PC-9 (cell line): Measurements from ENCODE around the gene RALGPS1. TPM values are rescaled to one million over a fixed set of nuclear protein-coding genes. Genes with fewer than 3 reads are reported as not detected.

Experiments
- BruUV-seq: library from RNA; stranded (reverse); fragments of 400-500 nt; replicated peaks from 2 replicates; lab custom pipeline; 2021; lab: Mats Ljungman, UMichigan
- CTCF ChIA-PET: fragments of 300-600 bp; sonication (Branson Sonifier 250); formaldehyde crosslinking; loops from one replicate; lab custom pipeline; 2022; ENCODE audit warnings: antibody characterized with exemption; lab: Charles Lee
- POLR2A ChIA-PET: fragments of 300-600 bp; sonication (Branson Sonifier 250); formaldehyde crosslinking; loops from one replicate; lab custom pipeline; 2022; ENCODE audit warnings: antibody characterized with exemption; ENCODE audit not compliant: unreplicated experiment; lab: Charles Lee
- DNase-seq, 2 experiments: peaks; one replicate each; pipeline versions ENCODE4 v3.0.0 to v3.0.0-alpha.2; 2015 to 2022; ENCODE audit warnings: mixed read lengths in 1 of 2
- H2AFZ ChIP-seq: fragments of 200-600 bp; sonication (generic); 2 replicates; pipeline ENCODE4 v1.8.1; 2017; ENCODE audit warnings: antibody characterized with exemption
- H3F3A ChIP-seq: fragments of 200-600 bp; sonication (generic); 2 replicates; pipeline ENCODE4 v1.8.1; 2017; ENCODE audit warnings: antibody characterized with exemption, mild to moderate bottlenecking, low read depth; ENCODE audit not compliant: insufficient read depth
- H3K27ac ChIP-seq: fragments of 200-600 bp; sonication (generic); 2 replicates; pipeline ENCODE4 v1.6.1; 2016; ENCODE audit warnings: mixed run types
- H3K27me3 ChIP-seq: fragments of 200-600 bp; sonication (generic); 2 replicates; pipeline ENCODE4 v1.6.1; 2016; ENCODE audit warnings: low read depth, mixed run types; ENCODE audit not compliant: insufficient read depth
- H3K36me3 ChIP-seq: fragments of 200-600 bp; sonication (generic); 2 replicates; pipeline ENCODE4 v1.6.1; 2016; ENCODE audit warnings: low read depth, mixed run types
- H3K4me1 ChIP-seq: fragments of 200-600 bp; sonication (generic); replicated peaks from 2 replicates; pipeline ENCODE4 v1.6.1; 2016; ENCODE audit warnings: mixed run types; ENCODE audit not compliant: insufficient read depth
- H3K4me2 ChIP-seq: fragments of 200-600 bp; sonication (generic); 2 replicates; pipeline ENCODE4 v1.6.1; 2017; ENCODE audit warnings: mixed run types
- H3K4me3 ChIP-seq: fragments of 200-600 bp; sonication (generic); 2 replicates; pipeline ENCODE4 v1.6.1; 2016; ENCODE audit warnings: mixed run types
- H3K79me2 ChIP-seq: fragments of 200-600 bp; sonication (generic); 2 replicates; pipeline ENCODE4 v1.6.1; 2017; ENCODE audit warnings: low read depth, mixed run types
- H3K9me2 ChIP-seq: fragments of 200-600 bp; sonication (generic); 2 replicates; pipeline ENCODE4 v1.8.1; 2017; ENCODE audit warnings: mild to moderate bottlenecking; ENCODE audit not compliant: insufficient read depth
- H3K9me3 ChIP-seq: fragments of 200-600 bp; sonication (generic); 2 replicates; pipeline ENCODE4 v1.8.1; 2016; ENCODE audit warnings: low read depth; ENCODE audit not compliant: insufficient read depth
- H4K20me1 ChIP-seq: fragments of 200-600 bp; sonication (generic); 2 replicates; pipeline ENCODE4 v1.8.1; 2017; ENCODE audit not compliant: insufficient read depth
- CTCF ChIP-seq: fragments of 200-600 bp; sonication (generic); conservative IDR thresholded peaks from 2 replicates; pipeline ENCODE4 v1.6.1; 2017; ENCODE audit warnings: mixed run types, antibody characterized with exemption, mild to moderate bottlenecking, moderate library complexity
- EZH2 ChIP-seq: fragments of 200-600 bp; sonication (generic); IDR thresholded peaks from 2 replicates; pipeline ENCODE4 v1.8.0; 2017; ENCODE audit warnings: antibody characterized with exemption, low read depth
- intact Hi-C: fragments of 100-400 bp; cut with micrococcal nuclease; formaldehyde crosslinking; loops from one replicate; pipeline ENCODE4 v1.10.0; 2022; ENCODE audit not compliant: unreplicated experiment
- total RNA-seq: library from RNA; stranded (reverse); gene quantifications from 2 replicates; pipeline ENCODE4 v1.2.3, GENCODE V29; 2021

Gene RALGPS1
- total RNA-seq, 1 experiment from 2014 or later = 23.3 TPM

GRCh38 chr9:127036437-127036836 lies 121.9 kb downstream of the RALGPS1 start:
- POLR2A ChIA-PET = no interaction called here
- H3K4me1 ChIP-seq = peaks cover 10% of the 10 kb centered on the region; the same call in 1 of the 2 replicates
- no peaks in the 10 kb centered on the region for H3K79me2 ChIP-seq
- peaks cover 3% of the 10 kb centered on the region; the same call in 1 of the 2 replicates for H3F3A ChIP-seq
- H3K9me3 ChIP-seq = no peaks in the 10 kb centered on the region
- no peaks in the 10 kb centered on the region for H4K20me1 ChIP-seq
- intact Hi-C loops = no loop called here
- TF ChIP-seq CTCF (no peak), EZH2 (no peak)
- no peaks in the 10 kb centered on the region; the same call in none of the 2 replicates for H3K9me2 ChIP-seq
- no peak overlapping the region for H3K4me3 ChIP-seq
- no peak overlapping the region for H3K4me2 ChIP-seq
- H3K27ac ChIP-seq = no peak overlapping the region
- CTCF ChIA-PET = no interaction called here
- H3K27me3 ChIP-seq = no peaks in the 10 kb centered on the region
- BruUV-seq = no TSS peak
- no peak for DNase-seq
- no peak overlapping the region for H2AFZ ChIP-seq
- H3K36me3 ChIP-seq = no peaks in the 10 kb centered on the region

DNA sequence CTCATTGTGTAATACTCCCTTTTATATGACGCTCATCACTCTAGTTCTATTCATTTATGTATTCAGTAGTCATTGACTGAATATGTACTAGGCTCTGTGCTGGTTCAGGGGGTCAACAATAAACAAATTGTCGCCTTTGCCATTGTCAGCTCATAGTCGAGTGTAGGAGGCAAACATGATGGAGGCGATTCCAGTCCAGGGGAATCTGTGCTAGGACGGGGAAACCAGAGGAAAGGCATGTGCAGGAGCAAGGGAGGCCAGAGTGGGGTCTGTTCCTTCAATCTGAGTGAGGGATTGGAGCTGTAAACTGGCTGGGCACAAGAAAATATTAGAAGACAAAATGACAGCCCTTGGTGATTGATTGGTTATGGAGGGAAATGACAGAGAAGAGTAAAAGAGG lies 123.9 kb downstream of the RALGPS1 start:
- Histone ChIP-seq H2AFZ (no peak overlapping the region), H3K4me3 (no peak overlapping the region), H3K79me2 (no peaks in the 10 kb centered on the region), H3K9me2 (no peaks in the 10 kb centered on the region; the same call in none of the 2 replicates), H3K4me2 (no peak overlapping the region), H3K27me3 (no peaks in the 10 kb centered on the region), H3K9me3 (no peaks in the 10 kb centered on the region), H3K27ac (no peak overlapping the region), H3F3A (peaks cover 3% of the 10 kb centered on the region; the same call in 1 of the 2 replicates), H4K20me1 (no peaks in the 10 kb centered on the region), H3K36me3 (0 out of 2 replicates have a peak, but pooled peaks cover 4% of the 10 kb centered on the region), H3K4me1 (peaks cover 7% of the 10 kb centered on the region; the same call in 1 of the 2 replicates)
- no TSS peak for BruUV-seq
- DNase-seq = no peak
- TF ChIP-seq CTCF = no peak
- TF ChIP-seq EZH2 = no peak
- ChIA-PET CTCF (no interaction called here), POLR2A (no interaction called here)
- intact Hi-C loops = no loop called here

GRCh38 chr9:127039492-127039891 lies 124.9 kb downstream of the RALGPS1 start:
- no peak for TF ChIP-seq EZH2
- no peak for TF ChIP-seq CTCF
- intact Hi-C loops = no loop called here
- Histone ChIP-seq H3K4me2 (no peak overlapping the region), H3K27ac (no peak overlapping the region), H4K20me1 (no peaks in the 10 kb centered on the region), H3K9me2 (no peaks in the 10 kb centered on the region; the same call in none of the 2 replicates), H3K4me1 (no peaks in the 10 kb centered on the region), H3K36me3 (0 out of 2 replicates have a peak, but pooled peaks cover 4% of the 10 kb centered on the region), H3K9me3 (no peaks in the 10 kb centered on the region), H3F3A (no peaks in the 10 kb centered on the region; the same call in 1 of the 2 replicates), H2AFZ (no peak overlapping the region), H3K79me2 (no peaks in the 10 kb centered on the region), H3K27me3 (no peaks in the 10 kb centered on the region), H3K4me3 (no peak overlapping the region)
- CTCF ChIA-PET = no interaction called here
- POLR2A ChIA-PET = no interaction called here
- DNase-seq = no peak
- no TSS peak for BruUV-seq
